ENCODE measurements around the gene AP3B2.

The AP3B2 gene

GRCh38 chr15:82692171-82692570 is 17.5 kb downstream of the AP3B2 start:
- no peak for DNase-seq (ENCODE audit: extremely low read depth, low read depth)
- no peak for TF ChIP-seq CTCF (IDR thresholded peaks at IDR 0.05; ENCODE audit: low read depth, low read length)

GRCh38 chr15:82689147-82689546 is 20.5 kb downstream of the AP3B2 start:
- TF ChIP-seq CTCF (IDR thresholded peaks at IDR 0.05; ENCODE audit: low read depth, low read length): no peak
- no peak for DNase-seq (ENCODE audit: extremely low read depth, low read depth)

DNA sequence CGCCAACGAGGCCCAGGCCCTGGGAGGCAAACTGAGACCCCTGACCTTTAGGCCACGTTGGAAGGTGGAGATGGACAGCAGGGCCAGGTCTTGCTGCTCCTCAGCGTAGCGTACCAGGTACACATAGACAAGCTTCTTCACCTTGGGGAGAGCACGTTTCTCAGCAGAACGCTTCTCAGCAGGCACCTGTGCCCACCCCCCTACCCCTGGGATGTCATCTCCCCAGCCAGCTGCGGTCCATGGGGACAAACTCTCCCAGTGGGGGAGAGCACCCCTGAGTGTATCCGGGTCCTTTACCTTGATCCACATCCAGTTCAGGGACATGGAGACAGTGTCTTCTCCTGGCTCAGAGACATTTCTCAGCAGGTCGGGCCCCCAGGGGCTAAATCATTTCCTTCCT is 21.0 kb downstream of the AP3B2 start:
- no peak for TF ChIP-seq CTCF (IDR thresholded peaks at IDR 0.05; ENCODE audit: low read depth, low read length)
- no peak for DNase-seq (ENCODE audit: extremely low read depth, low read depth)

DNA sequence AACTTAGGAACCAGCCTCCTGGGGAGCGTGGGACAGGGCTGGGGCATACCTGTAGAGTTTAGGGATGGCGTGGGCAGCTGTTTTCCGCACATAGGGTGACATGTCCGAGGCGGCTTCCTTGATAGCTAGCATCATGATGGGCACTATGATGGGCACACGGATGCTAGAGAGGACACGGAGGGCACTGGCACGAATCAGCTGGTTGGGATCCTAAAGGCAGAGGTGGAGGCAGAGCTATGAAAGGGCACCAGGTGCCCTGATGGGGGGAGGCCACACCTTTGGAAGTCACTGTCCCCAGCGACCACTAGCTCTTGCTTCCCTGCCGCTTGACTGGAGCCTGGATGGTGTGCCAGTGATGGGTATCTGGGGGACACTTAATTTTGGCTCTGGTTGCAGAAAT is 28.3 kb downstream of the AP3B2 start:
- no peak for TF ChIP-seq CTCF (IDR thresholded peaks at IDR 0.05; ENCODE audit: low read depth, low read length)

GRCh38 chr15:82680200-82681102 is 29.2 kb downstream of the AP3B2 start:
- no peak for TF ChIP-seq CTCF (IDR thresholded peaks at IDR 0.05; ENCODE audit: low read depth, low read length)

More for the DNA sequence above, 28.3 kb downstream of the AP3B2 start:
- no peak for DNase-seq (ENCODE audit: extremely low read depth, low read depth)

GRCh38 chr15:82679626-82680199 is 30.0 kb downstream of the AP3B2 start:
- TF ChIP-seq CTCF (IDR thresholded peaks at IDR 0.05; ENCODE audit: low read depth, low read length): no peak
- DNase-seq (ENCODE audit: extremely low read depth, low read depth): no peak

More at GRCh38 chr15:82680200-82681102, 29.2 kb downstream of the AP3B2 start:
- DNase-seq (ENCODE audit: extremely low read depth, low read depth): no peak

DNA sequence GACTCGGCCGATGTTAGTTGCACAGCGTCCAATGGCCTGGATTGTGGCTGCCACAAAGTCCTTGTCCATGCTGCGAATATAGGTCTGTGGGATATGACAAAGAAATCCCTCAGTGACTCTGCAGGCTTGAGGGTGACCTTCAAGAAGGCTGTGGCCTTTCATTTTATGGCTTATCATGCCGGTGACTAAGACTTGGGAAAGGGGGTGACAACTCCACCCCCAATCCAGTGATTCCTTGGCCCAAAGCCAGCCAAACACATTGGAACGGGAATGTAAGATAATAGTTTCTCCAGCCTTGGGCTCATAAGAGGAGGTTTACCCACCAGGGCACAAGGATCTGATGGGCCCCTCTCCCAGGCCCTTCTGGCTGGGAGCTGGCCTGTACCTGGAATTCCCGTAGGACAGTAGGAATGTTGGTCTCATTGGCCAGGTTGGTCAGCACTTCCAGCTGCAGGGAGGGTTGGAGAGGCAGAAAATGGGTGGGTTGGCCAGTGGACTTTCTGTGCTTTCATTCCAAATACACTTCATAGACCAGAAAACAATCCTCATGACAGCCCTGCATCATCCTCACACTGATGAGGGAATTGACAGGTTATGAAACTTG is 31.9 kb downstream of the AP3B2 start:
- no peak for TF ChIP-seq CTCF (IDR thresholded peaks at IDR 0.05; ENCODE audit: low read depth, low read length)
- DNase-seq (ENCODE audit: extremely low read depth, low read depth): no peak

Measured in AG09319 (cell line).